ENCODE measurements around the gene SSTR3.

GRCh38 chr22:37229012-37229804 lies 16.9 kb upstream of the SSTR3 start:
- TF ChIP-seq MAX (IDR thresholded peaks at IDR 0.05; ENCODE audit: low read depth, low read length): no peak
- no peak for TF ChIP-seq CTCF (IDR thresholded peaks at IDR 0.05; ENCODE audit: low read depth, low read length)
- TF ChIP-seq MYC (IDR thresholded peaks at IDR 0.05; ENCODE audit: low read depth, low read length): no peak
- no peak for TF ChIP-seq POLR2A (IDR thresholded peaks at IDR 0.05; ENCODE audit: extremely low read depth, insufficient read length)

Data from NB4 (cell line).